ENCODE results near the gene FXYD2.

The FXYD2 gene

DNA sequence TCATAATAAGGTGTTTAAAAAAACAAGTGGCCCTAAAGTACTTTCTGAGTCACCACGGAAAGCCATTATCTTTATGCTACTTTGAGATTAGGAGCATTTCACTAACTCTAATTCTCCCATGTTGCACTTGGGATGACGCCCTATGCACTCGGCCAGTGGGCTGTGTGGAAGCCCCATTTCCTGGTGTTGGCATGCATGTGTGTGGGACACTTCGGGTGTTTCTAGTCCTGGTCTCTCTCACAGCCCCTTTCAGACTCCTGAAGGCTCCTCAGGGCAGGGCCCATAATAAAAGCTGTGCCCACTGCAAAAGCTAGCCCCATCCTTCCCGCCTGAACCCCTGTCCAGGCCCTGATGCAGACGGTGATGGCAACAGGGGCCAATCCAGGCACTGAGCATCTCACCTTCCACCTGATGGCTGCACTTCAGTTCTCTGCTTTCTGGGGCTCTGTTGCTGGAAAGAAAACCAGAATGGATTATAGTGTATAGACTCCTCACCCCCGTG is 14.9 kb upstream of the FXYD2 start:
- TF ChIP-seq, protein P1, sequence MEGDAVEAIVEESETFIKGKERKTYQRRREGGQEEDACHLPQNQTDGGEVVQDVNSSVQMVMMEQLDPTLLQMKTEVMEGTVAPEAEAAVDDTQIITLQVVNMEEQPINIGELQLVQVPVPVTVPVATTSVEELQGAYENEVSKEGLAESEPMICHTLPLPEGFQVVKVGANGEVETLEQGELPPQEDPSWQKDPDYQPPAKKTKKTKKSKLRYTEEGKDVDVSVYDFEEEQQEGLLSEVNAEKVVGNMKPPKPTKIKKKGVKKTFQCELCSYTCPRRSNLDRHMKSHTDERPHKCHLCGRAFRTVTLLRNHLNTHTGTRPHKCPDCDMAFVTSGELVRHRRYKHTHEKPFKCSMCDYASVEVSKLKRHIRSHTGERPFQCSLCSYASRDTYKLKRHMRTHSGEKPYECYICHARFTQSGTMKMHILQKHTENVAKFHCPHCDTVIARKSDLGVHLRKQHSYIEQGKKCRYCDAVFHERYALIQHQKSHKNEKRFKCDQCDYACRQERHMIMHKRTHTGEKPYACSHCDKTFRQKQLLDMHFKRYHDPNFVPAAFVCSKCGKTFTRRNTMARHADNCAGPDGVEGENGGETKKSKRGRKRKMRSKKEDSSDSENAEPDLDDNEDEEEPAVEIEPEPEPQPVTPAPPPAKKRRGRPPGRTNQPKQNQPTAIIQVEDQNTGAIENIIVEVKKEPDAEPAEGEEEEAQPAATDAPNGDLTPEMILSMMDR (conservative IDR thresholded peaks at IDR 0.05; ENCODE audit: low read depth, low read length) = no peak
- DNase-seq (ENCODE audit: low read depth) = no peak
- H3K4me3 ChIP-seq (ENCODE audit: low read depth, low read length) = no peak overlapping the region

DNA sequence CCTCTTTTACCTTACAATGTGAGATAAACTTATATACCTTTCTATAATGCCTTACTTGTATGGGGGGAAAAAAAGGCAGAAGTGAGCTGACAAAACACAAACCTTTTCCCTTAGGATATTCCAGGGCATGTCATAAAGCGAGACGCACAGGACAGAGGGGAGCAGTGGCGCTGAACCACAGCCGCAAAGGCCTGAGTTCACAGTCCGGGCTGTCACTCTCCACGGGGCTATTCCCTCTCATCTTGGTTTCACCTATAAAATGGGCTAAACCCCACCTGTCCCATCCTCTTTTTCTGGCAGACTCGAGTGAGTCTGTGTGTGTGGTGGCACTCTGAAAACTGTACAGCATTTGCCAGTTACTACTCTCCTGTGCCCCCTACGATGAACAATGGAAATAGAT is 14.4 kb upstream of the FXYD2 start:
- DNase-seq (ENCODE audit: low read depth) = no peak
- TF ChIP-seq, protein P1 (conservative IDR thresholded peaks at IDR 0.05; ENCODE audit: low read depth, low read length) = no peak
- H3K4me3 ChIP-seq (ENCODE audit: low read depth, low read length) = no peak overlapping the region

DNA sequence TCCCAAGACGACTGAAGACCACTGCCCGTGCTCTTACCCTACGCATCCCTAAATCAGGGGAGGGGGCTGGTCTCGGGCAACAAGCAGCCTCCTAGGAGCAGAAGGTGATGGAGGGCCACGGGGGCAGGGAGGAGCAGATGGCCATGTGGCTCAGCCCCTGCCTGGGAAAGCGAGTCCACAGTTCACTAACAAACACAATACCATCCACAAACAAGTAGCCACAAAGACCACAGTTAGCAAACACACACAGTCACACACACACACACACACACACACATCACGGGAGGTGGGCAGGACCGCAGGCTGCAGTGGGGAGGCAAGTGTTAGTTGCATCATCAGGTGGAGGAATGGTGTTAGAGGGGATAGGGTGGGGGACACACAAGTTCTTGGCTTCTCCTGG is 13.2 kb upstream of the FXYD2 start:
- no peak overlapping the region for H3K4me3 ChIP-seq (ENCODE audit: low read depth, low read length)
- no peak for DNase-seq (ENCODE audit: low read depth)
- TF ChIP-seq, protein P1 (conservative IDR thresholded peaks at IDR 0.05; ENCODE audit: low read depth, low read length) = no peak

DNA sequence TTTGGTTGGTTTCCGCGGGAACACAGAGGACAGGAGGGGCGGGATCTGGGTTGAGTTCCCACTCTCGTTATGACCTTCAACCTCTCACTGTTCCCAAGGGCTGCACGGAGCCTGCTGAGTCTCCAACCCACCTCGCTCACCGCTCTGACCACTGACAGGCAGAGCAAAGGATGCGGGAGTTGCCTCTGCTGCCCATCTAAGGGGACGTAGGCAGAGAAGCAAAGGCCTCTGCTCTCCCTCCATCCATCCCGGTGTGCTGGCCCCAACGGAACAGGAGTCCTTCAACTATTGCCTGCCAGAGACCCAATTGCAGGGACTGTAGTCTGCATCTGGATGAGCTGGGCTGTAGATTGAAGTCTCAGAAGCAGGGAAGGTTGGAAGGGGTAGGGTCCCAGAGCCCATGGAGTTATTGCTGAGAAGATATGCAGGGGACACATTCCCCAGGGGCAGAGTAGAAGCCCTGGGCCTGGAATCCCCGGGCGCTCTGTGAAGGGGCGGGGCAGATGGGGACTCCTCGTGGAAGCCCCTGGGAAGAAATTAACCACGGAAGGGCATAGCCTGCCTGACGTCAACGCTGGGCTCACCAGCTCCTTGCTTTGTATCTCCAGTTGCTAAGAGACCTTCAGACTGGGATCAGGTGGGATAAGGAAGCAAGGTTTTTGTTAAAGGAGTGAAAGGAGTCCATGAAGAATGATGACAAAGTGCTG is 12.7 kb upstream of the FXYD2 start:
- DNase-seq (ENCODE audit: low read depth) = no peak
- TF ChIP-seq, protein P1 (conservative IDR thresholded peaks at IDR 0.05; ENCODE audit: low read depth, low read length) = no peak
- H3K4me3 ChIP-seq (ENCODE audit: low read depth, low read length) = no peak overlapping the region

DNA sequence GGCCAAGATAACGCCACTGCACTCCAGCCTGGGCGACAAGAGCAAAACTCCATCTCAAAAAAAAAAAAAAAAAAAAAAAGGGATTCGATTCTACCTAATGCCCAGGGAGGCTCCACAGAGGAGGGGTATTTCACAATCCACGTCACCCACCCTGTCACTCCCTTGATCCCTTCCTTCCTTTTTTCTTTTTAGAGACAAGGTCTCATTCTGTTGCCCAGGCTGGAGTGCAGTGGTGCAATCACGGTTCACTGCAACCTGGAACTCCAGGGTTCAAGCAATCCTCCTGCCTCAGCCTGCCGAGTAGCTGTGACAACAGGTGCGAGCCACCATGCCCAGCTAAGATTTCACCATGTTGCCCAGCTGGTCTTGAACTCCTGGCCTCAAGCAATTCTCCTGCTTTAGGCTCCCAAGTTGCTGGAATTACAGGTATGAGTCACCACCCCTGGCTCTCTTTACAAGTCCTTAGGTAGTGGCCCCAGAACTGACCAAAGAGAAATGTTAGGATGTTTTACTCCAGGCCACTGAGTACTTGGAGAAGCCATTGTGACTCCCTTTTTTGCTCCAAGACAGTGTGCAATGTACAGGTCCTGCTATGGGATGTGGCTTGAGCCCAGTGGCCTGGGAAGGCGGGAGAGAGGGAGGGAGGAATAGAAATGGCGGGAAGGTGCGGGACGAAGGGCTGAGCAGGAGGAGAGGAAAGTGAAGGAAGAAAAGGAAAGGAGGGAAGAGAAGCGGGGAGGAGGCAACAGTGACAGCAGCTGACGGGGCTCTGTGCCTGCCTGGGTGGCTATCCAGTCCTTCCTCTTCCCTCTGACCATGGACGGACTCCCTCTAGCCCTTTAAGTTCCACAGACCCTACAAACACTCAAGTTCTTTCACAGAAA is 11.8 kb upstream of the FXYD2 start:
- TF ChIP-seq, protein P1 (conservative IDR thresholded peaks at IDR 0.05; ENCODE audit: low read depth, low read length) = no peak
- no peak overlapping the region for H3K4me3 ChIP-seq (ENCODE audit: low read depth, low read length)

DNA sequence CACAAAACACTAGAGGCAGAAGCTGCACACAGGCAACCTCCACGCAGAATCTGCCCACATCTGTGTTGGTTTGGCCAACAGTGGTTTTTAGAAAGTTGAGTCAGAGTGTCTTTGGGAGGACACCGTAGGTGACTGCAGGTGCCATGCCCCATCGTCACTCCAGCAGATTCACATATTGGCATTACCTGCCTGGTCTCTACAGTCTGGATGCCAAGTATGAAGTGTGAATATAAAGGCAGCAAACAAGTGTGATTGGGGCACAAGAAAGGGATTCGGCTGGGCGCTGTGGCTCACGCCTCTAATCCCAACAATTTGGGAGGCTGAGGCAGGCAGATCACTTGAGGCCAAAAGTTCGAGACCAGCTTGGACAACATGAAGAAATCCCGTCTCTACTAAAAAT is 11.0 kb upstream of the FXYD2 start:
- H3K4me3 ChIP-seq (ENCODE audit: low read depth, low read length) = no peak overlapping the region
- DNase-seq (ENCODE audit: low read depth) = no peak
- TF ChIP-seq, protein P1 (conservative IDR thresholded peaks at IDR 0.05; ENCODE audit: low read depth, low read length) = no peak

More for the DNA sequence above, 11.8 kb upstream of the FXYD2 start:
- no peak for DNase-seq (ENCODE audit: low read depth)

All from choroid plexus epithelial cell (primary cell).